ENCODE results near the gene FAM131A. TPM values are rescaled to one million over a fixed set of nuclear protein-coding genes. Genes with fewer than 3 reads are reported as not detected.

The FAM131A gene
- total and polyA plus RNA-seq, 9 of the 15 experiments (the other 6 are each of a cell fraction or from before 2014, with no cell fraction given) = 0.48 to 11.1 (median 4.3) TPM

DNA sequence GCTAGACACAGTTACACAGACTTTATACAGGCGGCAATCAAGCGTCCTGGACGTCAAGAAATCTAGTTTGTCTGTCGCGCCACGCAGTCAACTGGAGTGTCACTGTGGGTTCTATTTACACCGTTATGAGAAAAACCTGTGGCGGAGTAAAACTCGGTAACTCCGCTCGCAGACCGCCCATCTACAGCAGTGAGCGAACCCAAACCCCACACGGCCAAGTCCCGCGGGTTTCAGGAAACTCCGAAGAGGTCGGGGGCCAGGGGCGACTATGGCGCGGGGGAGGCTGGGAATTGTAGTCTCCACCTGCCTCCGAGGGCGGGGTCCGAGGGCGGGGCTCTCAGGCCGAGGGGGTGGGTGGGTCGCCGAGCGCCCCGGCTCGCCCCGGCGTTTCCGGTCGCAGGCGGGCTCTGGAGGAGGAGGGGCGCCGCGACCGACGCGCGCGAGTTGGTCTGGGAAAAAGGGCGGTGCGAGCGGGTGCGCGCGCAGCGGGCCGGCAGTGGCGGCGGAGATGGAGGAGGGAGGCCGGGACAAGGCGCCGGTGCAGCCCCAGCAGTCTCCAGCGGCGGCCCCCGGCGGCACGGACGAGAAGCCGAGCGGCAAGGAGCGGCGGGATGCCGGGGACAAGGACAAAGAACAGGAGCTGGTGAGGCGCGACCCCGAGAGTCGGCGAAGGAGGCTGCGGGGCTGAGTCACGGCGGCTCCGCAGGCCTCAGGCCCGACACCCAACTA, 38.5 kb upstream of the FAM131A start, which contains the start of gene PSMD2 (continued):
- TF ChIP-seq RBBP5 (IDR thresholded peaks at IDR 0.05; ENCODE audit: borderline replicate concordance, insufficient read depth, low read length, poor library complexity, severe bottlenecking) (peak; percentile 85), NFIC (IDR thresholded peaks at IDR 0.05) (no peak), NR4A1 (CRISPR knock-in tag; IDR thresholded peaks at IDR 0.05) (peak; percentile 73; the same call in 1 of the 2 replicates), NR4A1 (tag; IDR thresholded peaks at IDR 0.05) (no peak), ZNF76 (CRISPR knock-in tag; IDR thresholded peaks at IDR 0.05; ENCODE audit: borderline replicate concordance) (0 out of 2 replicates have a peak, but pooled peaks have one; percentile 47), ZNF143 (CRISPR knock-in tag; IDR thresholded peaks at IDR 0.05) (peak; percentile 86), TAF1 (IDR thresholded peaks at IDR 0.05; ENCODE audit: control insufficient read depth, extremely low read depth, insufficient read depth, low read length, severe bottlenecking) (peak; percentile 89)
- TF ChIP-seq, protein P1, sequence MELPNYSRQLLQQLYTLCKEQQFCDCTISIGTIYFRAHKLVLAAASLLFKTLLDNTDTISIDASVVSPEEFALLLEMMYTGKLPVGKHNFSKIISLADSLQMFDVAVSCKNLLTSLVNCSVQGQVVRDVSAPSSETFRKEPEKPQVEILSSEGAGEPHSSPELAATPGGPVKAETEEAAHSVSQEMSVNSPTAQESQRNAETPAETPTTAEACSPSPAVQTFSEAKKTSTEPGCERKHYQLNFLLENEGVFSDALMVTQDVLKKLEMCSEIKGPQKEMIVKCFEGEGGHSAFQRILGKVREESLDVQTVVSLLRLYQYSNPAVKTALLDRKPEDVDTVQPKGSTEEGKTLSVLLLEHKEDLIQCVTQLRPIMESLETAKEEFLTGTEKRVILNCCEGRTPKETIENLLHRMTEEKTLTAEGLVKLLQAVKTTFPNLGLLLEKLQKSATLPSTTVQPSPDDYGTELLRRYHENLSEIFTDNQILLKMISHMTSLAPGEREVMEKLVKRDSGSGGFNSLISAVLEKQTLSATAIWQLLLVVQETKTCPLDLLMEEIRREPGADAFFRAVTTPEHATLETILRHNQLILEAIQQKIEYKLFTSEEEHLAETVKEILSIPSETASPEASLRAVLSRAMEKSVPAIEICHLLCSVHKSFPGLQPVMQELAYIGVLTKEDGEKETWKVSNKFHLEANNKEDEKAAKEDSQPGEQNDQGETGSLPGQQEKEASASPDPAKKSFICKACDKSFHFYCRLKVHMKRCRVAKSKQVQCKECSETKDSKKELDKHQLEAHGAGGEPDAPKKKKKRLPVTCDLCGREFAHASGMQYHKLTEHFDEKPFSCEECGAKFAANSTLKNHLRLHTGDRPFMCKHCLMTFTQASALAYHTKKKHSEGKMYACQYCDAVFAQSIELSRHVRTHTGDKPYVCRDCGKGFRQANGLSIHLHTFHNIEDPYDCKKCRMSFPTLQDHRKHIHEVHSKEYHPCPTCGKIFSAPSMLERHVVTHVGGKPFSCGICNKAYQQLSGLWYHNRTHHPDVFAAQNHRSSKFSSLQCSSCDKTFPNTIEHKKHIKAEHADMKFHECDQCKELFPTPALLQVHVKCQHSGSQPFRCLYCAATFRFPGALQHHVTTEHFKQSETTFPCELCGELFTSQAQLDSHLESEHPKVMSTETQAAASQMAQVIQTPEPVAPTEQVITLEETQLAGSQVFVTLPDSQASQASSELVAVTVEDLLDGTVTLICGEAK (IDR thresholded peaks at IDR 0.05) = peak; percentile 32; the same call in 1 of the 2 replicates
- TF ChIP-seq, protein P1 (CRISPR knock-in tag; IDR thresholded peaks at IDR 0.05) = no peak
- TF ChIP-seq, protein P2, sequence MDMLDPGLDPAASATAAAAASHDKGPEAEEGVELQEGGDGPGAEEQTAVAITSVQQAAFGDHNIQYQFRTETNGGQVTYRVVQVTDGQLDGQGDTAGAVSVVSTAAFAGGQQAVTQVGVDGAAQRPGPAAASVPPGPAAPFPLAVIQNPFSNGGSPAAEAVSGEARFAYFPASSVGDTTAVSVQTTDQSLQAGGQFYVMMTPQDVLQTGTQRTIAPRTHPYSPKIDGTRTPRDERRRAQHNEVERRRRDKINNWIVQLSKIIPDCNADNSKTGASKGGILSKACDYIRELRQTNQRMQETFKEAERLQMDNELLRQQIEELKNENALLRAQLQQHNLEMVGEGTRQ (CRISPR knock-in tag; IDR thresholded peaks at IDR 0.05) = no peak
- TF ChIP-seq, protein P3, sequence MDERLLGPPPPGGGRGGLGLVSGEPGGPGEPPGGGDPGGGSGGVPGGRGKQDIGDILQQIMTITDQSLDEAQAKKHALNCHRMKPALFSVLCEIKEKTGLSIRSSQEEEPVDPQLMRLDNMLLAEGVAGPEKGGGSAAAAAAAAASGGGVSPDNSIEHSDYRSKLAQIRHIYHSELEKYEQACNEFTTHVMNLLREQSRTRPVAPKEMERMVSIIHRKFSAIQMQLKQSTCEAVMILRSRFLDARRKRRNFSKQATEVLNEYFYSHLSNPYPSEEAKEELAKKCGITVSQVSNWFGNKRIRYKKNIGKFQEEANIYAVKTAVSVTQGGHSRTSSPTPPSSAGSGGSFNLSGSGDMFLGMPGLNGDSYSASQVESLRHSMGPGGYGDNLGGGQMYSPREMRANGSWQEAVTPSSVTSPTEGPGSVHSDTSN (CRISPR knock-in tag; IDR thresholded peaks at IDR 0.05; ENCODE audit: low read depth) = no peak
- TF ChIP-seq, protein P3 (tag; conservative IDR thresholded peaks at IDR 0.05; ENCODE audit: low read depth) = no peak
- TF ChIP-seq, protein P4, sequence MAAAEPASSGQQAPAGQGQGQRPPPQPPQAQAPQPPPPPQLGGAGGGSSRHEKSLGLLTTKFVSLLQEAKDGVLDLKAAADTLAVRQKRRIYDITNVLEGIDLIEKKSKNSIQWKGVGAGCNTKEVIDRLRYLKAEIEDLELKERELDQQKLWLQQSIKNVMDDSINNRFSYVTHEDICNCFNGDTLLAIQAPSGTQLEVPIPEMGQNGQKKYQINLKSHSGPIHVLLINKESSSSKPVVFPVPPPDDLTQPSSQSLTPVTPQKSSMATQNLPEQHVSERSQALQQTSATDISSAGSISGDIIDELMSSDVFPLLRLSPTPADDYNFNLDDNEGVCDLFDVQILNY (CRISPR knock-in tag; IDR thresholded peaks at IDR 0.05) = 0 out of 2 replicates have a peak, but pooled peaks have one; percentile 58
